Hepatic stellate cell (primary cell): ENCODE results near the gene SNRPA.
"Not testable (repeated sequence)": the region's sequence is repeated elsewhere in the genome, so short reads cannot be mapped to it uniquely, and the experiment has no call there.

Experiments
- DNase-seq: peaks from one replicate; pipeline ENCODE4 v3.0.0; 2011; ENCODE audit warnings: low spot score

SNRPA gene

DNA sequence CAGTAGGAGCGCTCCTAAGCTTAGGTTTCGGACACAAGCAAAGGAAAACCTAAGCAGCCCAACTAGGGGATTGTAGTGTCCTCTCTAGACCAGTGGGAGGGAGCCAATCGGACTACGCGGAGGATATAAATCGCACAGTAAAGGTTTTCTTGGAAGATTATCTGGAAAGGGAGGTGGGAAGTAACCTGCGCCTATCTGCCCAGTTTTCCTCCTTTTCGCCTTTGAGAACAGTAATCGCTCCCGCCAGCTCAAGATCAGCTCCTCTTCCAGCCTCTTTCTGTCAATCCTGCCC is 26.6 kb downstream of the SNRPA start:
- no peak for DNase-seq

DNA sequence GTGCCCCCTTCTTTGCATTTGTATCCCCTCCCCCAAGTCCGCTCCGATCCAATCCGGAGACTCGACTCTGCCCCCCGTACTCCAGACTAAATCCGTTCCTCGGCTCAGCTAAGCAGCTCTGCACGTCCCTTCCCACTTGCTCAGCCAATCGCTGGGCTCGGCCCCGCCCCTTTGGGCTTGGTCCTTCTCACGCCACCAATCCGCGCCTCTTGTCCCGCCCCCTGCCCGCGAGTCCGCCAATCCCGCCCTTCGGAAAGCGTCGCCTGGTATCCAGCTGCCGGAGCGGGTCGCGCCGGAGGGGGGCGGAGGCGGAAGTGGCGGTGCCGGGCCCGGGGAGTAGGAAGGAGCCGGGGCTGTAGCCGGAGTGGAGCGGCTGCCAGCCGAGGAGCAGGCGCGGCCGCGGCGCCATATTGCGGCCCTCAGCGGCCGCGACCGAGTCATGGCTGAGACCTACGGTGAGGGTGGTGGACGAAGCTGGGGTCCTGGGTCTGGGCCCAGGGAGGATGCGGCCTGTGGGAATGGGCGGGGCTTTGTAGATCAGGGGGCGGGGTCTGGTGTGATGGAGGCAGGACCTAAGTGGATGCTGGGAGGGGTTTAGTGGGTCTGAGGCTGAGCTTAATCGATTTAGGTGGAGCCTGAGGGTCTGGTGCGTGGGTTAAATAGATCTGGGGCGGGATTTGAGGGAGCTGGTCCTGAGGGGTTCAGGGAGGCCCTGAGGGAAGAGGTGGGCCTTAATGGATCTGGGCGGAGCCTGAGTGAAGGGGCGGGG is 27.1 kb downstream of the SNRPA start, which contains the start of gene RAB4B:
RAB4B (plus strand) TSS at position 311 of the 769 bp plus-strand sequence; CDS start at position 440, 129 bp downstream.
- DNase-seq: peak; percentile 98

DNA sequence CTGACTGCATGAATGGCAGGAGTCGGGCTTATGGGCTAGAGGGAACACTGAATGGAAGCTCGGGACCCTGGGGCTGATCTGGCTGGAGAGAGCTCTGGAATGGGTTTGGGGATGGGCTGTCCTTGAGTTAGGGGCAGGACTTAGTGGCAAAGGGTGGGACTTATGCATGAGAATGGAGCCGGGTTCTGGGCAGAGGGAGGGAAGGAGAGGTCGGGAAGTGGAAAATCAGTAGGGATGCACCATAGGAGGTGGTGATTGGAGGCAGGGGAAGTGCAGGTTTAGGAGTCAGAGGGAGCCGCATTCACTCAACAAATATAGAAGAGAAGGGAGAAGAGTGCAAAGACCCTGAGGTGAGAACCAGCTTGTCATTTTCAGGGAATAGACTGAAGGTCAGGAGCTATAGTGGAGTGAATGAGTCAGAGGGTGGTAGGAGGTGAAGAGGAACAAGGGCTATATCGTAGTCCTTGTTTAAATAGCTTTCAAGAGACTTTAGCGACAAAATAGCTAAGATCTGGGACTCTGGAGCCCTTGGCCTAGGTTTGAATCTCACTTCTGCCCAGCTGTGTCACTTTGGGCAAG is 27.8 kb downstream of the SNRPA start:
- no peak for DNase-seq

- no peak for DNase-seq
Measured at GRCh38 chr19:40780582-40780981, 29.6 kb downstream of the SNRPA start.

DNA sequence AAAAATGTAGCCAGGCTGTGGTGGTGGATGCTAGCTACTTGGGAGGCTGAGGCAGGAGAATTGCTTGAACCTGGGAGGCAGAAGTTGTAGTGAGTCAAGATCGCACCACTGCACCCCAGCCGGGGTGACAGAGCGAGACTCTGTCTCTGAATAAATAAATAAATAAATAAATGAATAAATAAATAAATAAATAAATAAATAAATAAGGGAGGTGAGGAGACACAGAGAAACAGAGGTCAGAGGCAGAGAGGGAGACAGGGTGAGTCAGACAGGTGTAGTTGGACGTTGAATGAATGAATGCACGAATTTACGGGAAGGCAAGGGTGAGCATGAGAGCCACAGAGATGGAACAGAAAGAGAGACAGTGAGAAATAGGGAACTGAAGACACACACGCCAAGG is 30.1 kb downstream of the SNRPA start:
- no peak for DNase-seq

GRCh38 chr19:40783711-40784110 is 32.7 kb downstream of the SNRPA start:
- no peak for DNase-seq

- DNase-seq: not testable (repeated sequence)
Measured at GRCh38 chr19:40784146-40784545, 33.1 kb downstream of the SNRPA start.

GRCh38 chr19:40785526-40785925 is 34.5 kb downstream of the SNRPA start:
- no peak for DNase-seq

GRCh38 chr19:40786060-40787037 is 35.3 kb downstream of the SNRPA start:
- DNase-seq: no peak

- DNase-seq: no peak
Measured at GRCh38 chr19:40791349-40791748, 40.3 kb downstream of the SNRPA start.

GRCh38 chr19:40791996-40792395 is 41.0 kb downstream of the SNRPA start:
- DNase-seq: no peak

DNA sequence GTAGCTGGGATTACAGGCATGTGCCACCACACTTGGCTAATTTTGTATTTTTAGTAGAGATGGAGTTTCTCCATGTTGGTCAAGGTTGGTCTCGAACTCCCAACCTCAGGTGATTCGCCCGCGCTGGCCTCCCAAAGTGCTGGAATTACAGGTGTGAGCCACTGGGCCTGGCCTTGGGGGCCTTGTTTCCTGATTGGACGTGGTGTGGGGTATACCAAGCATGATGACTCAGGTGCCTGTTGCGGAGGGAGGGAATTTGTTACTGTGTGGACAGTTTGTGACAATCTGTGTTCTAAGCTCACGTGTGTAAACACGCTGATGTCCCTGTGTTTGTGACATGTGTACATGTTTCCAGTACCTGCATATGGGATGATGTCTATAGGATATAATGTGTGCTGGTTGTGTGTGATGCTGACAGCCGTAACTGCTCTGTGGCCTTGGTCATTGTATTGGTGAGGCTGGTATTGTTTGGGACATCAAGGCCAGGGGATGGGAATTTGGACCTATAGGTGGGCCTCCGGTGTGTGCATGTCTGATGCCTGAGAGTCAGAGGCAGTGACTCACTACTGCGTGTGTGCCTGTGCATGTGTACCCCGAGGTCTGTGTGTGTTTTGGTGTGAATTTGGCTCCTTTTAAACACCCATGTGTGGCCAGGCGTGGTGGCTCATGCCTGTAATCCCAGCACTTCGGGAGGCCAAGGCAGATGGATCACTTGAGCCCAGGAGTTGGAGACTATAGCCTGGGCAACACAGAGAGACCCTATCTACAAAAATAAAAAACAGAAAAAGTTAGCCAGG is 46.4 kb downstream of the SNRPA start:
- DNase-seq: no peak

- DNase-seq: peak; percentile 82
Measured at GRCh38 chr19:40797963-40798682, 47.1 kb downstream of the SNRPA start.

DNA sequence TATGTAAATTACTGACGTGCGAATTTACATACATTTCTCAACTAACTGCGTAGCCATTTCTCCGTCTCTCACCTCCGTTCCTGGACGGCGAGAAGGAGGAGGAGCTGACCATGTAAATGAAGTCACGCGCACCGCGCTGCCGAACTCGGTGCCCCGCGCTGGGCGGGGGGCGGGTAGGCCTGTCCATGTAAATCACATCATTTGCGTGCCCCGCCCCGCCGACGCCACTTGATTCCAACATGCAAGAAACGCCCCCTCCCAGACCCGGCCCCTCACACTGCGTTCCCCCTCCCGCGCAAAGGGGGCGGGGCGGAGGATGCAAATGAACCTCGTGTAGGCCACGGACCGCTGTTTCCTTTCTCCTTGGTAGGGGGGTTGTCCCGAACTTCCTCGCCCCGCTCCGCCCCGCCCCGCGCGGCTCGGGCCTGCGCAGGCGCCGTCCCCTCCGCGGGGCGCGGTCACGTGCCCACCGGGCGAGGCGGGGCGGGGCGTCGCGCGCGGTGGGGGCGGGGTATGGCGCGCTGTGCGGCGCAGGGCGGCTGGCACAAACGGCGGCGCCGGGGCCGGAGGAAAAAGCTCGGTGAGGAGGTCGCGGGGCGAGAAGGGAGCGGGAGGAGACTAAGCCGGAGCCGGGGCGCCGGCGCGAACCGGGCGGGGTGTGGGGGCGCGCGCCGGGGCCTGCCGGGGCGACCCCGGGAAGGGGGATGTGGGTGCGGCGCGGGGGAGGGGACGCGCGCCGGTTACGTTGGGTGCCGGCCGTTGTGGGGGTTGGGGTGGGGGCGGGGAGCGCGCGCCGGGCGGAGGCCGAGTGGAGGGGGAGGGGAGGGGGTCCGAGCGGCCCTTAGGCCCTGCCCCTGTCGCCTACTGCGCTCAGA is 47.9 kb downstream of the SNRPA start, which contains the start of gene EGLN2:
EGLN2 (plus strand) TSS at position 509 of the 875 bp plus-strand sequence. CDS start 1,382 bp downstream, outside the sequence.
- DNase-seq: peak; percentile 95

DNA sequence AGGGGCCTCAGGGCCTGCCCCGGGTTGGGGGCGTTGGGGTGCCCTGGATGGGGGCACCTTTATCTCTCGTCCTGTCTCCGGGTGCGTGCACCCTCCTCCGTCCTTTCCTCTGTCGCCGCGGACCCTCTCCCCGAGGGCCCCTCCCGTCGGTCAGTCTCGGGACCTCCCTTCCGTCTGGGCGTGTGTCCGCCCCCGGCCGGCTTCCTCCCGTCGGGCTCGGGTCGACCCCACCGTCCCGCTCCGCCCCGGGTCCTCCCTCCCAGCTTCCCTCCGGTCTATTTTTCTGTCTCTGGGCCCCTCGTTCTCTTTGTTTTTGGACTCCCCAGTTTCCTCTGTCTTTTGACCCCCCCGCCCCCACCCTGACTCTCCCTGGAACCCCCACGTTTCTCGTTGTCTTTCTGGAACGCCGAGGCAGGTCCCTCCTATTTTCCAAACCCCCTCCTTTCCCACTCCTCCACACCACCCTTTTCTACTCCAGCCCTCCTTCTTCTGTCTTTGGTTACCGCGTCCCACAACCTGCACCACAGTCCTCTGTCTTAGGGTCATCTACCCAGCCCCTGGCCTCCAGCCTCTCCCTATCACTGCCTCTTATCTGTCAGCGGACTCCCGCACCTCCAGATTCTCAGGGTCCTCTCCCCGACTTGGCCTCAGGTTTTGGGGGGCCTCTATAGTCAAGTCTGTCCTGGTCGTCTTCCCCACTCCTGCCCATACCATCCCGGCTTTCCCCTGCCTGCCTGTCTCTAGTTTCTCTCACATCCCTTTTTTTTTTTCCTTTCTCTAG is 48.7 kb downstream of the SNRPA start:
- peak; percentile 47 for DNase-seq

DNA sequence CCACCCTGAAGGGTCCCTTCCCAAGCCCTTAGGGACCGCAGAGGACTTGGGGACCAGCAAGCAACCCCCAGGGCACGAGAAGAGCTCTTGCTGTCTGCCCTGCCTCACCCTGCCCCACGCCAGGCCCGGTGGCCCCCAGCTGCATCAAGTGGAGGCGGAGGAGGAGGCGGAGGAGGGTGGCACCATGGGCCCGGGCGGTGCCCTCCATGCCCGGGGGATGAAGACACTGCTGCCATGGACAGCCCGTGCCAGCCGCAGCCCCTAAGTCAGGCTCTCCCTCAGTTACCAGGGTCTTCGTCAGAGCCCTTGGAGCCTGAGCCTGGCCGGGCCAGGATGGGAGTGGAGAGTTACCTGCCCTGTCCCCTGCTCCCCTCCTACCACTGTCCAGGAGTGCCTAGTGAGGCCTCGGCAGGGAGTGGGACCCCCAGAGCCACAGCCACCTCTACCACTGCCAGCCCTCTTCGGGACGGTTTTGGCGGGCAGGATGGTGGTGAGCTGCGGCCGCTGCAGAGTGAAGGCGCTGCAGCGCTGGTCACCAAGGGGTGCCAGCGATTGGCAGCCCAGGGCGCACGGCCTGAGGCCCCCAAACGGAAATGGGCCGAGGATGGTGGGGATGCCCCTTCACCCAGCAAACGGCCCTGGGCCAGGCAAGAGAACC is 49.5 kb downstream of the SNRPA start:
- no peak for DNase-seq

DNA sequence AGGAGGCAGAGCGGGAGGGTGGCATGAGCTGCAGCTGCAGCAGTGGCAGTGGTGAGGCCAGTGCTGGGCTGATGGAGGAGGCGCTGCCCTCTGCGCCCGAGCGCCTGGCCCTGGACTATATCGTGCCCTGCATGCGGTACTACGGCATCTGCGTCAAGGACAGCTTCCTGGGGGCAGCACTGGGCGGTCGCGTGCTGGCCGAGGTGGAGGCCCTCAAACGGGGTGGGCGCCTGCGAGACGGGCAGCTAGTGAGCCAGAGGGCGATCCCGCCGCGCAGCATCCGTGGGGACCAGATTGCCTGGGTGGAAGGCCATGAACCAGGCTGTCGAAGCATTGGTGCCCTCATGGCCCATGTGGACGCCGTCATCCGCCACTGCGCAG is 50.0 kb downstream of the SNRPA start:
- no peak for DNase-seq

GRCh38 chr19:40801426-40802299 is 50.7 kb downstream of the SNRPA start:
- no peak for DNase-seq
